ENCODE measurements around the gene SLC22A4.

SLC22A4 gene

GRCh38 chr5:132391247-132391646 is 97.1 kb downstream of the SLC22A4 start:
- no peak for DNase-seq (ENCODE audit: low read depth in 4 of 4, low spot score in 1 of 4)

- DNase-seq (ENCODE audit: low read depth in 4 of 4, low spot score in 1 of 4), result no peak
Measured at GRCh38 chr5:132391870-132392269, 97.7 kb downstream of the SLC22A4 start.

- no peak for DNase-seq (ENCODE audit: low read depth in 4 of 4, low spot score in 1 of 4)
Measured at GRCh38 chr5:132392411-132392810, 98.2 kb downstream of the SLC22A4 start.

DNA sequence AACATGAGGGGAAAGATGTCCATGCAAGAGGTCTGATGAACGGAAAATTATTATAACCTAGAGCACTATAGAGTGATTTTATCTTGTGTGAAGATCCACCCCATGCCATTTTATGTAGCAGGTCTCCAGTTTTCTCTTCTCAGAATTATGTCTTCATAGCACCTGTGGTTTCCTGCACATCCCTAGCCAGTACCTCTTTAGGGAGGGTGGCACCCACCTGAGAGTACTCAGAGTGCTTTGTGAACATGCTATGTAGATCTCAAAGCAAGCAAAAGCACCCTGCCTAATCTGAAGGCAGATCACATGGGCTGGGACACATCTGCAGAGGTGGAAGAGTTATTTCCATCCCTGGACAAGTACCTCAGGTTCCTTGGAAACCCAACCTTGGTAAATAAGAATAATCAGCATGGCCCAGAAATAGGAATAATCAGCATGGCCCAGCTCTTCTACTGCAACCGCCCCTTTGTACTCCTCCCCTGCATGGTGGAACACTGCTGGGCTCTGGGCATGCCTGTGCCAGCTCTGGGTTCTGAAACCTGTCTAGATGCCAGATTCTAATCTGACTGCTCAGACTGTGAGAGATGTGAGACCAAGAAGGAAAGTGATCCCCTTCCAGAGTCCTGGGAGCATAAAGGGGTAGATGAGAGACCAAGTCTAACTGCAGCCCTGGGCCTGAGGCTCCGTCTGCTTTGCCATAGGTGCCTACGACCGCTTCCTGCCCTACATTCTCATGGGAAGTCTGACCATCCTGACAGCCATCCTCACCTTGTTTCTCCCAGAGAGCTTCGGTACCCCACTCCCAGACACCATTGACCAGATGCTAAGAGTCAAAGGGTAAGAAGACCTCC is 99.0 kb downstream of the SLC22A4 start:
- no peak for DNase-seq (ENCODE audit: low read depth in 4 of 4, low spot score in 1 of 4)

All from stimulated activated CD4-positive, alpha-beta T cell treated with anti-CD3 and anti-CD28 coated beads, Interleukin-1b, Interleukin-23, amount 100 ng/mL, for 24 hours (primary cell).